Renal cortical epithelial cell (primary cell): ENCODE results near the gene CALN1. TPM values are rescaled to one million over a fixed set of nuclear protein-coding genes. Genes with fewer than 3 reads are reported as not detected.

Source experiments
- DNase-seq: peaks from one replicate; pipeline ENCODE4 v3.0.0-alpha.2; 2011; ENCODE audit warnings: low read depth
- total RNA-seq: library from RNA; depleted of rRNA; stranded (reverse); fragments of >200 nt; gene quantifications from 2 replicates; pipeline ENCODE4 v1.2.3, GENCODE V29; 2014

Gene CALN1
- total RNA-seq, 1 donor from 2014 or later, result not detected

DNA sequence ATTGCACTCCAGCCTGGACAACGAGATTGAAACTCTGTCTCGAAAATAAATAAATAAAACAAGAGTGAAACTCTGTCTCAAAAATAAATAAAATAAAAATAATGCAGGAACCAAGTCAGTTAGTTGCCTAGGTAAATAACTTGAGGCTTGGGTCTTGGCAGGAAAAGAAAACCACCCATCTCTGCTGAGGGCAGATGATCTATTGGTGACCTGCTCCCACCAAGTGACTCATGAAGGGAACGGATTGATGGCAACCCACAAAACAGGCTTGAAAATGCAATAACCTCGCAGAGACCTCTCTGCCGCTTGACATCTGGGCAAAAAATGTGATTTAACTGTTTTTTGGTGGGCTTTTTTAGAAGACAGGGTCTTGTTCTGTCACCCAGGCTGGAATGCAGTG lies 86.6 kb downstream of the CALN1 start:
- no peak for DNase-seq

GRCh38 chr7:72321637-72322036 lies 90.5 kb downstream of the CALN1 start:
- DNase-seq, result no peak

- no peak for DNase-seq
Observed at GRCh38 chr7:72321081-72321480, 91.1 kb downstream of the CALN1 start.

- DNase-seq, result no peak
Observed at GRCh38 chr7:72317341-72317740, 94.8 kb downstream of the CALN1 start.

GRCh38 chr7:72316148-72316547 lies 96.0 kb downstream of the CALN1 start:
- DNase-seq, result no peak

DNA sequence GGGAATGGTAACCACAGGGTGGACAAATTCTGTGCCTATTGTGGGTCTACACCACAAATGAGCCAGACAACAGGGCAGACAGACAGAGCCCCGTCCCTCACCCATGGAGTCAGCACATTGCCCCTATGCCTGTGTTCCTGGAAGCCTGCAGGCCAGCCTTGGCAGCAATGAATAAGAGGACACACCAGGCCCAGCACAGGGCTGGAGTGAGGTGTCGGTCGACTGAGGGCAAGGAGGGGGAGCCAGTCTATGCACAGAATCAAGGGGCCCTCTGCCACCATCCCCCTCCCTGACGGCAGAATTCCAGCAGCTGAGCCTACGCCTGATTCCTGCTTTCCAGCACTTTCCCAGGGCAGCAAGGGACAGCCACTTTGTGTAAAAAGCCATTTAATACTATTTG lies 98.2 kb downstream of the CALN1 start:
- DNase-seq, result no peak

- DNase-seq, result no peak
Observed at GRCh38 chr7:72310301-72310700, 101.8 kb downstream of the CALN1 start.

GRCh38 chr7:72309476-72309875 lies 102.7 kb downstream of the CALN1 start:
- no peak for DNase-seq

DNA sequence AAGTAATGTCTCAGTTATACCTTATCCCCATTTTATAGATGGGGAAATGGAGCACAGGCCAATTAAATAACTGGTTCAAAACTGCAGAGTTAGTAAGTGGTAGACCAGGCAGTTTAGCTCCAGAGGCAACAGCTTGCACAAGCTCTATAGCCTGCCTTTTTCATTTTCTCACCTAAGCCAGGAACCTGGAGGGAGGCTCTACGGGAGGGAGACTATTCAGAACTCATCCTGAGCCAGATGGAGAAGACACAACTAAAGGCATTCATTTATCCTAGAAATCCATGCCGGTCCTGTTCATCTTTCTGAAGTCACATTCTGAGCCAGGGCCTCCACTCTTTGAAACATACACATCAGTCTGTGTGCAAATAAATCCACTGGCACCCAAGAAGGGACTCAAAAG lies 103.2 kb downstream of the CALN1 start:
- no peak for DNase-seq

DNA sequence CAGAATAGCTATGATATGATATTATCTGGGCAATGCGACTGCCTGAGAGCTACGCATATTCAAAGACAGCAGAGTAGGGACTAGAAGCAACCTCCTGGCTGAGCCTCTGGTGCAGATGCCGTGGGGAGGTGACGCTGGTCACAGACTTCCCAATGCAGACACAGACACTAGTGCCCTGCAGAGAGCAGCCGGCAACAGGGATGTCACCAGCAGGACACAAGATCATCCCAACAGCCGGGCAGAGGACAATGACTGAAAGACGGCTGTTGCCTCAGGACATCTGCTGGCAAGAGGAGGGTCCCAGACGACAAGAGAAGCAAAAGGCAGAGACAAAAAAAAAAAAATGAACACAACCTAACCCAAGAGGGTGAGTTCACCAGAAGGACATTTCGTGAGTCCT lies 104.6 kb downstream of the CALN1 start:
- no peak for DNase-seq

- DNase-seq, result no peak
Observed at GRCh38 chr7:72298912-72299311, 113.2 kb downstream of the CALN1 start.

GRCh38 chr7:72298091-72298490 lies 114.0 kb downstream of the CALN1 start:
- no peak for DNase-seq

GRCh38 chr7:72297636-72298035 lies 114.5 kb downstream of the CALN1 start:
- no peak for DNase-seq

DNA sequence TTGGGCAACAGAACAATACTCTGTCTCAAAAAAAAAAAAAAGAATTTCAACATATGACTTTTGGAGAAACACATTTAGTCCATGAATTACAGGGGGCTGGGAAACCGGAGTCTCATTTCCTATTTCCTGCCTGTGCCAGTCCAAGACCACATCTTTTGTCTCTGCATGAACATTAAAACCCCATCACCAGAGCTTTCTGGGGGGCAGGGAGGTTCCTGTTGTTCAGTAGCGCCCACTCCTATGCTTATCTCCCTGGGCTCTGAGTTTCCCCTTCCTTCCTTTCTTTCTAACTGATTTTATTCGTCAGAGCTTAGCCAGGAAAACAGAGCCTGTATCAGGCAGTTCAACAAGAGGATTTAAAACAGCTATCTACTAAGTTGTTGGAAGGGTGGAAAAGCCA lies 119.3 kb downstream of the CALN1 start:
- no peak for DNase-seq

DNA sequence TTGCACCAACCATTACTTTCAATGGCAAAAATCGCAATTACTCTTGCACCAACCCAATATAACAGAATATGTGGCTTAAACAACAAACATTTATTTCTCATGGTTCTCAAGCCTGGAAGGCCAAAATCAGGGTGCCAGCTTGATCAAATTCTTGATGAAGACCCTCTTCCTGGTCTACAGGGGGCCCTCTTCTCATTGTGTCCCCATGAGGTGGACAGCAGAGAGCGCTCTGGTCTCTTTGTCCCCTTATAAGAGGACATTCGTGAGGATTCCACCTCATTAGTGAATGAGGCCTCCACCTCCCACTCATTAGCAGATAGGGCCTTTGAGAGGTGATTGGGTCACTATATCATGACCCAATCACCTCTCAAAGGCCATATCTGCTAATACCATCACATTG lies 120.0 kb downstream of the CALN1 start:
- DNase-seq, result no peak

DNA sequence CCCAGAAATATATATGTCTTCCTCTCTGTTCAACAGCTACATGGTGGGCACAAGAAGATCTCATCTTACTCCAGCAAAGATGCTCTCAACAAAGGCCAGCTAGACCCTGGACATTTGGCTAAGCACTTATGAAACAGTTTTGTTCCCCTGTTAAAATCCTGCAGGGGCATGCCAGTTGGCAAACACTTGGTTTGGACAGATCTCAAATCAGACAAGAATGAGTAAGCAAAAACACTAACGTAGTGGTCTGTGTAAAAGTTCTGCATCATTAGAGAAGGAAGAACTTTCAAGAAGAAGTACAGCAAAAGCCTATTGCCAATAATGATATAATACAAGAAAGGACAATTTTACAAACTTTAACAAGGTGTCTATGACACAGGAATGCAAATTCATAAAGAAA lies 125.6 kb downstream of the CALN1 start:
- no peak for DNase-seq

DNA sequence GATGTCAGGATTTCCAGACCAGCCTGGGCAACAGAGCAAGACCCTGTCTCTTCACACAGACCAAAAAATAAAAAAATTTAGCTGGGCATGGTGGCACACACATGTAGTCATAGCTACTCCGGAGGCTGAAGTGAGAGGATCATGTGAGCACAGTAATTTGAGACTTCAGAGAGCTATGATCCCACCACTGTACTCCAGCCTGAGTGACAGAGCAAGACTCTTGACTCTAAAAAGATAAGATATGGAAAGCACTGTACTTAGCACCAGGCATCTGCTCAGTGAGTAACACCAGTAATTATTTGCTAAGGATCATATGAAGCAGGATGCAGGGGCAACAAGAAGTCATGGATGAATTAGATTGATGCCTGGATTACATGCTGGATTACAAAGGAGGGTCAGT lies 128.8 kb downstream of the CALN1 start:
- no peak for DNase-seq

DNA sequence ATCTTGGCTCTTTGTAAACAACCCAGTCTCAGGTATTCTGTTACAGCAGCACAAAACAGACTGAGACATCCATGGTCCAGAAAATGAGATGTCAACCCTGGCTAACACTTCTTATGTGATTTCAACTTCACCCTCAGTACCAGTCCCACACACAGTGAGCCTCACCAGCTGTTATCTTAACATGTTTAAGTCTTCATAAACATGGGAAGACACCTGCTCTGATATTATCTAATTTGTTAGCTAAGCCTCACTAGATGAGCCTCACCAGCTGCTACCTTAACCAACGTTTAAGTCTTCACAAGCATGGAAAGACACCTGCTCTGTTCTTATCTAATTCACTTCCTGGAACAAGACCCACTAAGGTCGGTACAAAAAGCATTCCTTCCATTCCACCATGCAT lies 130.8 kb downstream of the CALN1 start:
- DNase-seq, result no peak

- no peak for DNase-seq
Observed at GRCh38 chr7:72279203-72279602, 132.9 kb downstream of the CALN1 start.

GRCh38 chr7:72278550-72278949 lies 133.6 kb downstream of the CALN1 start:
- DNase-seq, result no peak

DNA sequence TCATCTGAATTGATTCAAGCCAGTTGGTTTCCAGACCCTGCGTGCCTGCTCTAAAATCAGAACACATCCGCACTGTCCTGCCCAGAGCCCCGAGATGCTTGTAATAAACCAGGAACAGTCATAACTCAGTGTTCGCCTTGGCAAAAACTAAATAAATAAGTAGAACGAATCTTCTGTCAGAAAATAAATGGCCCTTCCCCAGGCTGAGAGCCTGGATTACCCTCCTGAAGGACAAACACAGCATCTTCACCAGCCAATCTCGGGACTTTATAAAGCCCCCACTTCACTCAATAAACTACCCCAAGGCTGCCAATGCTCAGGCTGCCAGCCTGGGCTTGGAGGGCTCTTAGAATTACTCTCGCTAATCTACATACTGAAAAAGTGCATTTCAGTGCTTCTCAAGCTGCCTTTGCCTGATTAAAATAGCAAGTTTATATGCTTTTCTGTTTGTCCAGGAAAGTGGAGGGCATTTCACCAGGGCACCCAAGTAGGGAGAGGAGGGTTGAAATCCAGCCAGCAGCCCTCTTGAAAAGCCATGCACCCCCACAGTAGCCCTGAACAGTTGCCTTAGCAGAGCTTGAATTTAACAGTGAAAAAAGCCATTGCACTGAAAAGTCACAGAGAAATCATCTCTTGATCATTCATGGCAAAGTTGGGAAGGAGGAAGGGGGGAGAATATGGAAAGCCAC lies 136.6 kb downstream of the CALN1 start:
- DNase-seq, result no peak

GRCh38 chr7:72272479-72272878 lies 139.7 kb downstream of the CALN1 start:
- no peak for DNase-seq

DNA sequence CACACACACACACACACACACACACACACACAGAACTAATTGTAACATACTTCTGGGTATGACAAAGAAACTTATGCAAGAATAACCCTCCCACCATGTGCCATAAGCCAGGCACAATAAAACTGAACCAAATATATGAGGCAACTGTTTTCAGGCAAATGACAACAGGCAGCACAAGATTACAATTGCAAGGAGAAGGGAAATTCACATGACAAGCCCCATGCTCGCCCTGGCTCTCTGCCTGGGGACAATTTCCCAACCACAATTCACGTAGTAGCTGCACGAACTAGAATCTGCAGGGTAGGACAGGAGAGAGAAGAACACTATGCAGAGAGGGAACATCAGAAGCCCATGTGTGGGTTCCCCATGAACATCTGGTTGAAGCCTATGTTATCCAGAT lies 143.3 kb downstream of the CALN1 start:
- no peak for DNase-seq

DNA sequence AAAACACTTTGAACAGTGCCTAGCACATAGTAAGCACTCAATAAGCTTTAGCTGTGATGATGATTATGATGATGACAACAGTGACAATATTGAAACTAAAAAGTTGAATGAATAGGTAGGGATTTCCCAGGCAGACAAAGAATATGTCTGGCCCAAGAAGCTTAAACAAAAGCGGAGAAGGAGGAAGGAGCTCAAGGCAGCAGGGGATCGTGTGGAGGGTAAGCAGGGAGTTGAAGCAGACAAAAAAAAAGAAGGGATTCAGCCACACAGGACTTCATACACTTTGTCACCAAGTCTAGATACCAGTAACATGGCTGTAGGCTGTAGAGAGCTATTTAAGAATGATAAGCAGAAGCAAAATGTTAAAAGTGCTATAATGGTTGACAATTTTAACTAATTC lies 144.0 kb downstream of the CALN1 start:
- no peak for DNase-seq
